Gastrocnemius medialis (tissue), 4 donors: Measurements from ENCODE around the gene DOCK4. TPM values are rescaled to one million over a fixed set of nuclear protein-coding genes. Genes with fewer than 3 reads are reported as not detected.

Experiments used
- ATAC-seq, 2 donors: fragments of 150-250 bp; one replicate each; pipeline ENCODE4 v1.9.1; 2016
- DNase-seq, 2 donors: peaks; one replicate each; pipeline ENCODE4 v3.0.0-alpha.2; 2019
- H3K27ac ChIP-seq, 4 donors: fragments of 200-600 bp; sonication (generic); 1 replicate in 1 of 4; 2 replicates in 3 of 4; pipeline ENCODE4 v1.5.1; 2016 to 2018; ENCODE audit warnings: mild to moderate bottlenecking in 2 of 4, moderate library complexity in 1 of 4
- H3K27me3 ChIP-seq, 3 donors: fragments of 200-600 bp; sonication (generic) in 2 of 3; 1 replicate in 1 of 3; 2 replicates in 2 of 3; pipeline versions ENCODE4 v1.5.1 to v1.6.0; 2016 to 2019; ENCODE audit warnings: mild to moderate bottlenecking in 1 of 3, moderate library complexity in 1 of 3
- H3K36me3 ChIP-seq, 2 donors: fragments of 200-600 bp; sonication (generic) in 1 of 2; one replicate each; pipeline ENCODE4 v1.5.1; 2017 to 2018
- H3K4me1 ChIP-seq, 2 donors: fragments of 200-600 bp; sonication (generic) in 1 of 2; one replicate each; pipeline ENCODE4 v1.5.1; 2016 to 2017; ENCODE audit warnings: mild to moderate bottlenecking in 2 of 2
- H3K4me3 ChIP-seq, 4 donors: fragments of 200-600 bp; sonication (generic) in 3 of 4; 1 replicate in 1 of 4; 2 replicates in 3 of 4; pipeline ENCODE4 v1.5.1; 2016 to 2019; ENCODE audit warnings: mild to moderate bottlenecking in 2 of 4
- H3K9me3 ChIP-seq, 3 donors: fragments of 200-600 bp; sonication (generic) in 2 of 3; 1 replicate in 1 of 3; 2 replicates in 2 of 3; pipeline ENCODE4 v1.5.1; 2016 to 2019
- POLR2A ChIP-seq, 2 donors: fragments of 450-650 bp; IDR thresholded peaks; one replicate each; pipeline ENCODE4 v1.6.1; 2017; ENCODE audit warnings: antibody characterized with exemption in 2 of 2, mild to moderate bottlenecking in 2 of 2, moderate library complexity in 2 of 2
- in situ Hi-C, 4 donors: fragments of 200-750 bp; cut with MboI; loops; one replicate each; pipeline versions ENCODE4 v1.15.0 to v1.8.0; 2017; ENCODE audit warnings: low sequenced_read_pairs in 4 of 4
- intact Hi-C: fragments of 100-400 bp; cut with DNase I; formaldehyde crosslinking; loops from one replicate; pipeline ENCODE4 v1.15.1; 2023; ENCODE audit warnings: low total_unique reads
- total RNA-seq, 4 donors: library from RNA; depleted of rRNA; stranded (reverse); fragments of >200 nt; gene quantifications; one replicate each; pipeline versions ENCODE4 v1.1.0 to v1.2.3, GENCODE V29; 2016
- TF ChIP-seq, protein P1 (sequence below), 5 experiments: fragments of 450-650 bp in 3 of 5; fragments of 200-600 bp in 2 of 5; sonication (generic) in 2 of 5; IDR thresholded peaks in 4 of 5; conservative IDR thresholded peaks in 1 of 5; 1 replicate in 4 of 5; 2 replicates in 1 of 5; pipeline ENCODE4 v1.5.1; 2016 to 2019; ENCODE audit warnings: antibody characterized with exemption in 5 of 5, mild to moderate bottlenecking in 3 of 5, moderate library complexity in 3 of 5

The DOCK4 gene
- total RNA-seq, 4 donors from 2014 or later: 8.7 to 12.0 (median 10.2) TPM

DNA sequence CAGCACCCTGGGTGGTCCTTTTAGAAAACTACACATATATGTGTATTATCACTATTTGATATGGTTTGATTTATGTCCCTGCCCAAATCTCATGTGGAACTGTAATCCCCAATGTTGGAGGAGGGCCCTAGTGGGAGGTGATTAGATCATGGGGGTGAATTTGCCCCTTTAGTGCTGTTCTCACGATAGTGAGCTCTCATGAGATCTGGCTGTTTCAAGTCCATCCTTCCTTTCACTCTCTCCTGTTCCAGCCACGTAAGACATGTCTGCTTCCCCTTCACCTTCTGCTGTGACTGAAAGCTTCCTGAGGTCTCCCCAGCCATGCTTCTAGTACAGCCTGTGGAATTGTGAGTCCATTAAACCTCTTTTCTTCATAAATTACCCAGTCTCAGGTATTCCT lies 37.3 kb downstream of the DOCK4 start:
- TF ChIP-seq, protein P1, sequence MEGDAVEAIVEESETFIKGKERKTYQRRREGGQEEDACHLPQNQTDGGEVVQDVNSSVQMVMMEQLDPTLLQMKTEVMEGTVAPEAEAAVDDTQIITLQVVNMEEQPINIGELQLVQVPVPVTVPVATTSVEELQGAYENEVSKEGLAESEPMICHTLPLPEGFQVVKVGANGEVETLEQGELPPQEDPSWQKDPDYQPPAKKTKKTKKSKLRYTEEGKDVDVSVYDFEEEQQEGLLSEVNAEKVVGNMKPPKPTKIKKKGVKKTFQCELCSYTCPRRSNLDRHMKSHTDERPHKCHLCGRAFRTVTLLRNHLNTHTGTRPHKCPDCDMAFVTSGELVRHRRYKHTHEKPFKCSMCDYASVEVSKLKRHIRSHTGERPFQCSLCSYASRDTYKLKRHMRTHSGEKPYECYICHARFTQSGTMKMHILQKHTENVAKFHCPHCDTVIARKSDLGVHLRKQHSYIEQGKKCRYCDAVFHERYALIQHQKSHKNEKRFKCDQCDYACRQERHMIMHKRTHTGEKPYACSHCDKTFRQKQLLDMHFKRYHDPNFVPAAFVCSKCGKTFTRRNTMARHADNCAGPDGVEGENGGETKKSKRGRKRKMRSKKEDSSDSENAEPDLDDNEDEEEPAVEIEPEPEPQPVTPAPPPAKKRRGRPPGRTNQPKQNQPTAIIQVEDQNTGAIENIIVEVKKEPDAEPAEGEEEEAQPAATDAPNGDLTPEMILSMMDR (IDR thresholded peaks at IDR 0.05 in 4 of 5, conservative IDR thresholded peaks at IDR 0.05 in 1 of 5): no peak
- no peak for TF ChIP-seq POLR2A (IDR thresholded peaks at IDR 0.05)
- in situ Hi-C loops: no loop called here
- Histone ChIP-seq H3K9me3 (no peaks in the 10 kb centered on the region), H3K4me1 (peaks cover 18 to 20% of the 10 kb centered on the region in 2 donors), H3K27me3 (no peaks in the 10 kb centered on the region), H3K36me3 (no peaks in the 10 kb centered on the region), H3K4me3 (no peak overlapping the region), H3K27ac (no peak overlapping the region)
- ATAC-seq (no peak), DNase-seq (no peak)
- intact Hi-C loops: no loop called here

- intact Hi-C loops (no loop called here), in situ Hi-C loops (no loop called here)
- H3K27me3 ChIP-seq: no peaks in the 10 kb centered on the region
- H3K36me3 ChIP-seq: no peaks in the 10 kb centered on the region
- TF ChIP-seq, protein P1 (IDR thresholded peaks at IDR 0.05 in 4 of 5, conservative IDR thresholded peaks at IDR 0.05 in 1 of 5): no peak
- no peak for TF ChIP-seq POLR2A (IDR thresholded peaks at IDR 0.05)
- H3K4me1 ChIP-seq: peaks cover 18 to 21% of the 10 kb centered on the region in 2 donors
- no peaks in the 10 kb centered on the region for H3K9me3 ChIP-seq
- ATAC-seq (no peak), DNase-seq (no peak)
- no peak overlapping the region for H3K27ac ChIP-seq
- no peak overlapping the region for H3K4me3 ChIP-seq
Measured at GRCh38 chr7:112167147-112167546, 39.1 kb downstream of the DOCK4 start.

DNA sequence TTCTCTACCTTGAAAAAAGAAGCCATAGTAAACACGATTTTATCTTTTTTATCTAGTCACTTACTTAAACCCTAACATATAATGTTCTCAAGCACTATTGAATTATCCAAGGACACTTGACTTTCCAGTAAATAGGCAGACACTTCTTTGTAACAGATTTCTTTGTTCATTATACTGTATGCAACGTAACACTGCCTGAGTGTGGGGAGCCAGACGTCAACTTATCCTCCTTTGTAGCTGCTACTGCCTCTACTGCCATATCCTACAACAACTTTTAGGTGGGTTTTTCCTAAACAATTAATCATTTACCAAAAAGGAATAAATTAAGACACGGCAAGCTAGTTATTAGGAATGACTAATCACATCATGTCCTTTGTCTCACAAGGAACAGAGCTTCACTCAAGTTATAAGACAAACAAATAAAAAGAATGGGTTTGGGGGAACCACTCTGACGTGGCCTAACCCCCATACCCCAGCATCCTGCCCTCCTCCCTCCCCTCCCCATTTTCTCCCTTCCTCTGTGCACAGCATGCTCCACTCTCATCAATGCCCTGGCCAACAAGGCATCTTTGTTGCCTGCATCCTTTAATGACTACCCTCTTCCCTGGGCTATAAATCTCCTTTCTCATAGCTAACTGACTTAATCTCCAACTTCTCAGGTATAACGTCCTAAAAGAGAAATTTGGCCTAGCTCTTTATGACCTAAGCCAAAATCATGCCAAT lies 43.3 kb downstream of the DOCK4 start:
- intact Hi-C loops: no loop called here
- H3K27me3 ChIP-seq: no peaks in the 10 kb centered on the region
- H3K36me3 ChIP-seq: no peaks in the 10 kb centered on the region
- peaks cover 31 to 51% of the 10 kb centered on the region in 2 donors for H3K4me1 ChIP-seq
- H3K4me3 ChIP-seq: no peak overlapping the region
- in situ Hi-C loops: no loop called here
- peak overlapping the region in 3 of 4 donors; percentile 28 to 45 (median 41) for H3K27ac ChIP-seq
- DNase-seq (no peak), ATAC-seq (no peak)
- no peak for TF ChIP-seq POLR2A (IDR thresholded peaks at IDR 0.05)
- TF ChIP-seq, protein P1 (IDR thresholded peaks at IDR 0.05 in 4 of 5, conservative IDR thresholded peaks at IDR 0.05 in 1 of 5): no peak
- H3K9me3 ChIP-seq: no peaks in the 10 kb centered on the region

- peaks cover 32 to 54% of the 10 kb centered on the region in 2 donors for H3K4me1 ChIP-seq
- in situ Hi-C loops: no loop called here
- DNase-seq: no peak
- no peak overlapping the region for H3K4me3 ChIP-seq
- intact Hi-C loops: no loop called here
- no peaks in the 10 kb centered on the region for H3K9me3 ChIP-seq
- no peak for ATAC-seq
- H3K27ac ChIP-seq: peak overlapping the region in 2 of 4 donors; percentile 45 to 67
- no peaks in the 10 kb centered on the region for H3K36me3 ChIP-seq
- H3K27me3 ChIP-seq: no peaks in the 10 kb centered on the region
- TF ChIP-seq POLR2A (IDR thresholded peaks at IDR 0.05): no peak
- TF ChIP-seq, protein P1 (IDR thresholded peaks at IDR 0.05 in 4 of 5, conservative IDR thresholded peaks at IDR 0.05 in 1 of 5): no peak
Measured at GRCh38 chr7:112162142-112162766, 43.9 kb downstream of the DOCK4 start.
